ENCODE results near the gene KRTAP6-1.

Gene KRTAP6-1

GRCh38 chr21:30613836-30614235 lies at the start of gene KRTAP6-1:
Gene KRTAP6-1 (minus strand): TSS chr21:30613930. CDS start chr21:30613904, 26 bp downstream.
- no peak within 1 kb of the TSS for H3K9ac ChIP-seq (ENCODE audit: low read length)
- H3K27me3 ChIP-seq (ENCODE audit: control insufficient read depth, insufficient read depth, low read length) = no peaks in the 10 kb centered on the region
- no peak within 1 kb of the TSS for H3K27ac ChIP-seq (ENCODE audit: low read depth, low read length)
- H3K9me3 ChIP-seq (ENCODE audit: control insufficient read depth, insufficient read depth, low read depth, low read length) = peaks cover 2% of the 10 kb centered on the region; the same call in 1 of the 2 replicates
- H3K4me3 ChIP-seq (ENCODE audit: low read depth, low read length) = no peak within 1 kb of the TSS
- H3K4me1 ChIP-seq (ENCODE audit: control insufficient read depth, insufficient read depth, low read length) = no peaks in the 10 kb centered on the region
- no peaks in the 10 kb centered on the region for H3K36me3 ChIP-seq (ENCODE audit: control insufficient read depth, insufficient read depth, low read length)

DNA sequence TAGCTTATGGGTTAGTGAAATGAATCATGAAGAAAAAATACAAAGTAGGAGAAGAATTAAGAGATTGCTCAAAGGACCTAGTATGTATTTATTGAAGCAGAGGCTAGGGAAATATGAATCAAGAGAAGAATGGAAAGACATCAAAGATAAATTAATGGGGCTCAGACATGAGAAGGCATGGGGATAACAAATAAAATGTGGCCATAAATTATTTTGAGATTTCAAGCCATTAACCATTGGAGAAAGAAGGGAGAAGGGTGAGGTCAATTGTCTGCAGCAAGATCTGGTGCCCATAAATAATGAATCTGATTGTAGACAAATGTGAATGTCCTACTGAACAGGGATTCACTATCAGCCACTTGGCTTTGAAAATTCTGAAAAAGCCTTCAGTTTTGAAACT lies 39.2 kb upstream of the KRTAP6-1 start:
- Histone ChIP-seq H3K36me3 (ENCODE audit: control insufficient read depth, insufficient read depth, low read length) (no peaks in the 10 kb centered on the region), H3K9ac (ENCODE audit: low read length) (no peak overlapping the region), H3K27me3 (ENCODE audit: control insufficient read depth, insufficient read depth, low read length) (no peaks in the 10 kb centered on the region; the same call in 1 of the 2 replicates), H3K27ac (ENCODE audit: low read depth, low read length) (no peak overlapping the region), H3K4me3 (ENCODE audit: low read depth, low read length) (no peak overlapping the region), H3K4me1 (ENCODE audit: control insufficient read depth, insufficient read depth, low read length) (no peaks in the 10 kb centered on the region), H3K9me3 (ENCODE audit: control insufficient read depth, insufficient read depth, low read depth, low read length) (no peaks in the 10 kb centered on the region)

- no peaks in the 10 kb centered on the region for H3K4me1 ChIP-seq (ENCODE audit: control insufficient read depth, insufficient read depth, low read length)
- no peaks in the 10 kb centered on the region for H3K36me3 ChIP-seq (ENCODE audit: control insufficient read depth, insufficient read depth, low read length)
- no peak overlapping the region for H3K4me3 ChIP-seq (ENCODE audit: low read depth, low read length)
- H3K9me3 ChIP-seq (ENCODE audit: control insufficient read depth, insufficient read depth, low read depth, low read length) = no peaks in the 10 kb centered on the region
- no peaks in the 10 kb centered on the region; the same call in 1 of the 2 replicates for H3K27me3 ChIP-seq (ENCODE audit: control insufficient read depth, insufficient read depth, low read length)
- no peak overlapping the region for H3K9ac ChIP-seq (ENCODE audit: low read length)
- H3K27ac ChIP-seq (ENCODE audit: low read depth, low read length) = no peak overlapping the region
These were observed 33.2 kb upstream of the KRTAP6-1 start for GRCh38 chr21:30646904-30647414.

GRCh38 chr21:30642564-30642963 lies 28.8 kb upstream of the KRTAP6-1 start, which contains the start of gene KRTAP20-3:
Gene KRTAP20-3 (plus strand): TSS chr21:30642864.
- Histone ChIP-seq H3K27ac (ENCODE audit: low read depth, low read length) (no peak within 1 kb of the TSS), H3K27me3 (ENCODE audit: control insufficient read depth, insufficient read depth, low read length) (no peaks in the 10 kb centered on the region), H3K9ac (ENCODE audit: low read length) (no peak within 1 kb of the TSS), H3K36me3 (ENCODE audit: control insufficient read depth, insufficient read depth, low read length) (no peaks in the 10 kb centered on the region), H3K4me1 (ENCODE audit: control insufficient read depth, insufficient read depth, low read length) (no peaks in the 10 kb centered on the region), H3K9me3 (ENCODE audit: control insufficient read depth, insufficient read depth, low read depth, low read length) (no peaks in the 10 kb centered on the region; the same call in 1 of the 2 replicates), H3K4me3 (ENCODE audit: low read depth, low read length) (no peak within 1 kb of the TSS)

DNA sequence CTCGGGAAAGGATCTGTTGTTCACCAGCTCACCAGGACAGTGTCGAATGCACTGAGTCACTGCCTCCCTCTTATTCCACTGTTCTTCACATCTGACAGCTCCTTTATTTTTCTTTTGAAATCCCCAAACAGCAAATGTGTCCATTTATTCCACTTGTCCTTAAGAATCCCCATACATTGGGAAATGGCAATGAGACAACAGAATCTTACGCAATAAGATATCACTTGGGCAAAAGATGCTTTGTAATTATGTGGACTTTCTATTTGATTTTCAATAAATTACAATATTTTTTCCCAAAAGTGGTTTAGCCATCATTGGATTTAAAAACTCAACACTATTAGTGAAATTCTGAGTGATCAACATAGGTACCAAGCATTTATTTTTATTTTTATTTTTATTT lies 25.0 kb upstream of the KRTAP6-1 start:
- Histone ChIP-seq H3K4me3 (ENCODE audit: low read depth, low read length) (no peak overlapping the region), H3K27ac (ENCODE audit: low read depth, low read length) (no peak overlapping the region), H3K4me1 (ENCODE audit: control insufficient read depth, insufficient read depth, low read length) (no peaks in the 10 kb centered on the region), H3K27me3 (ENCODE audit: control insufficient read depth, insufficient read depth, low read length) (no peaks in the 10 kb centered on the region), H3K9ac (ENCODE audit: low read length) (no peak overlapping the region), H3K36me3 (ENCODE audit: control insufficient read depth, insufficient read depth, low read length) (no peaks in the 10 kb centered on the region), H3K9me3 (ENCODE audit: control insufficient read depth, insufficient read depth, low read depth, low read length) (no peaks in the 10 kb centered on the region; the same call in 1 of the 2 replicates)

GRCh38 chr21:30634906-30635305 lies 21.2 kb upstream of the KRTAP6-1 start, which contains the start of gene KRTAP20-2:
Gene KRTAP20-2 (plus strand): TSS chr21:30635206. CDS start chr21:30635264, 58 bp downstream.
- no peaks in the 10 kb centered on the region for H3K36me3 ChIP-seq (ENCODE audit: control insufficient read depth, insufficient read depth, low read length)
- H3K9ac ChIP-seq (ENCODE audit: low read length) = no peak within 1 kb of the TSS
- no peaks in the 10 kb centered on the region for H3K27me3 ChIP-seq (ENCODE audit: control insufficient read depth, insufficient read depth, low read length)
- H3K4me1 ChIP-seq (ENCODE audit: control insufficient read depth, insufficient read depth, low read length) = no peaks in the 10 kb centered on the region
- H3K9me3 ChIP-seq (ENCODE audit: control insufficient read depth, insufficient read depth, low read depth, low read length) = no peaks in the 10 kb centered on the region; the same call in 1 of the 2 replicates
- H3K27ac ChIP-seq (ENCODE audit: low read depth, low read length) = no peak within 1 kb of the TSS
- no peak within 1 kb of the TSS for H3K4me3 ChIP-seq (ENCODE audit: low read depth, low read length)

GRCh38 chr21:30629200-30629599 lies 15.5 kb upstream of the KRTAP6-1 start:
- H3K27me3 ChIP-seq (ENCODE audit: control insufficient read depth, insufficient read depth, low read length) = no peaks in the 10 kb centered on the region
- no peaks in the 10 kb centered on the region for H3K36me3 ChIP-seq (ENCODE audit: control insufficient read depth, insufficient read depth, low read length)
- H3K9ac ChIP-seq (ENCODE audit: low read length) = no peak overlapping the region
- peaks cover 3% of the 10 kb centered on the region; the same call in 1 of the 2 replicates for H3K4me1 ChIP-seq (ENCODE audit: control insufficient read depth, insufficient read depth, low read length)
- H3K4me3 ChIP-seq (ENCODE audit: low read depth, low read length) = no peak overlapping the region
- H3K27ac ChIP-seq (ENCODE audit: low read depth, low read length) = no peak overlapping the region
- H3K9me3 ChIP-seq (ENCODE audit: control insufficient read depth, insufficient read depth, low read depth, low read length) = peaks cover 7% of the 10 kb centered on the region

DNA sequence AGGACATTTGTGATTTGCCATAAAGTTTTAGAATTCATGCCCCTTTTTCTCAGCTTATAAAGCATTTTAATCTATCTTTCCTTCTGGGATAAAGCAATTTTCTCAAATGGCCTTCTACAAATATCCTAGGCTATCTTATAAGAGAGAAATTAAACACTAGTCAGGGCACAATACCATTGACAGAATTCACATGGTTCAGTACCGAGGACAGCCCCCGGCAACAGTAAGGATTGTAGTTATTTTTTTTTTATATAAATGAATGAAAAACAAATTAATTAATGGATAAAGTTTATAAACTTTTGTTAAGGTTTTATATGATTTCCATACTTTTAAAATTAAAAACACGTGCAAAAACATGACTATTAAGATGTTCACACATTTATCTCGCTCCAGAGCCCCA lies 14.4 kb upstream of the KRTAP6-1 start:
- Histone ChIP-seq H3K9me3 (ENCODE audit: control insufficient read depth, insufficient read depth, low read depth, low read length) (peaks cover 7% of the 10 kb centered on the region), H3K9ac (ENCODE audit: low read length) (no peak overlapping the region), H3K4me1 (ENCODE audit: control insufficient read depth, insufficient read depth, low read length) (peaks cover 3% of the 10 kb centered on the region; the same call in 1 of the 2 replicates), H3K36me3 (ENCODE audit: control insufficient read depth, insufficient read depth, low read length) (no peaks in the 10 kb centered on the region), H3K27ac (ENCODE audit: low read depth, low read length) (no peak overlapping the region), H3K27me3 (ENCODE audit: control insufficient read depth, insufficient read depth, low read length) (no peaks in the 10 kb centered on the region), H3K4me3 (ENCODE audit: low read depth, low read length) (no peak overlapping the region)

DNA sequence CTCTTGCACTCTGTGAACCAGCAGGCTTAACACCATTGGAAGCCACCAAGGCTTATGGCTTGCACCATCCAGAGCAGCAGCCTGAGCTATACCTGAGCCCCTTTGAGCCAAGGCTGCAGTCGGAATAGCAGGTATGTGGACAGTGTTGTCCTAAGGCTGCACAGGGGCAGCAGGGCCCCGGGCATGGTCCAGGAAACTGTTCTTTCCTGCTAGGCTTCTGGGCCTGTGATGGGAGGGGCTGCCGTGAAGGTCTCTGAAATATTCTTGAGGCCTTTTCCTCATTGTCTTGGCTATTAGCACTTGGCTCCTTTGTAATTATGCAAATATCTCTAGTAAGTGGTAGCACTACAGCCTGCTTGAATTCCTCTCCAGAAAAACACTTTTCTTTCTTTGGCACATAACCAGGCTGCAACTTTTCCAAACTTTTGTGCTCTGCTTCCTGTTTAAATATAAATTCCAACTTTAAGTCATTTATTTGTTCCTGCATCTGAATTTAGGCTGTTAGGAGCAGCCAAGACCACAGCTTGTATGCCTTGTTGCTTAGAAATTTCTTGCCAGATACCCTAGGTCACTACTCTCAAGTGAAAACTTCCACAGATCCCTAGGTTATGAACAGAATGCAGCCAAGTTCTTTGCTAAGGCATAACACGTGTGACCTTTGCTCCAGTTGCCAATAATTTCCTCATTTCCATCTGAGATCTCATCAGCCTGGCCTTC lies 11.9 kb upstream of the KRTAP6-1 start:
- H3K36me3 ChIP-seq (ENCODE audit: control insufficient read depth, insufficient read depth, low read length) = no peaks in the 10 kb centered on the region
- H3K4me3 ChIP-seq (ENCODE audit: low read depth, low read length) = no peak overlapping the region
- no peaks in the 10 kb centered on the region for H3K27me3 ChIP-seq (ENCODE audit: control insufficient read depth, insufficient read depth, low read length)
- no peak overlapping the region for H3K27ac ChIP-seq (ENCODE audit: low read depth, low read length)
- H3K9ac ChIP-seq (ENCODE audit: low read length) = no peak overlapping the region
- H3K9me3 ChIP-seq (ENCODE audit: control insufficient read depth, insufficient read depth, low read depth, low read length) = peaks cover 7% of the 10 kb centered on the region
- peaks cover 3% of the 10 kb centered on the region; the same call in 1 of the 2 replicates for H3K4me1 ChIP-seq (ENCODE audit: control insufficient read depth, insufficient read depth, low read length)

DNA sequence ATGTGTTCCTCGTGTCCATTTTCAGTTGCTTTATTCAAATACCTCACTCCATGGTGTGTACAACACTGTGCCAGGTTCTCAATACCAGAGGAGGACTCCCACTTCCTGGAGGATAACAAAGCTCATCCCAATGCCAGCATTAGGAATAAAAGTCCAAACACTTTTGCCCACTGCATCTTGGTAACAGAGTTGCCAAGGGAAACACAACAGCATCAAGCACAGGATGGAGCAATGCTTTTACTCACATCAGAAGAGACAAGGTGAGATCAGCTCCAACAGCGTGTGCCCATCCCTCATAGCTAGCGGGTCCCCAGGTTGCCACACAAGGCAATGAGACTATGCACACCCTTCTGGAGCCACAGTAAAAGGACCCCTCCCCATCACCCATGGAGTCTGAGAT lies 9.6 kb upstream of the KRTAP6-1 start:
- H3K27me3 ChIP-seq (ENCODE audit: control insufficient read depth, insufficient read depth, low read length) = no peaks in the 10 kb centered on the region
- no peaks in the 10 kb centered on the region for H3K36me3 ChIP-seq (ENCODE audit: control insufficient read depth, insufficient read depth, low read length)
- H3K9ac ChIP-seq (ENCODE audit: low read length) = no peak overlapping the region
- peaks cover 7% of the 10 kb centered on the region for H3K9me3 ChIP-seq (ENCODE audit: control insufficient read depth, insufficient read depth, low read depth, low read length)
- no peak overlapping the region for H3K27ac ChIP-seq (ENCODE audit: low read depth, low read length)
- no peak overlapping the region for H3K4me3 ChIP-seq (ENCODE audit: low read depth, low read length)
- H3K4me1 ChIP-seq (ENCODE audit: control insufficient read depth, insufficient read depth, low read length) = peaks cover 3% of the 10 kb centered on the region; the same call in 1 of the 2 replicates

DNA sequence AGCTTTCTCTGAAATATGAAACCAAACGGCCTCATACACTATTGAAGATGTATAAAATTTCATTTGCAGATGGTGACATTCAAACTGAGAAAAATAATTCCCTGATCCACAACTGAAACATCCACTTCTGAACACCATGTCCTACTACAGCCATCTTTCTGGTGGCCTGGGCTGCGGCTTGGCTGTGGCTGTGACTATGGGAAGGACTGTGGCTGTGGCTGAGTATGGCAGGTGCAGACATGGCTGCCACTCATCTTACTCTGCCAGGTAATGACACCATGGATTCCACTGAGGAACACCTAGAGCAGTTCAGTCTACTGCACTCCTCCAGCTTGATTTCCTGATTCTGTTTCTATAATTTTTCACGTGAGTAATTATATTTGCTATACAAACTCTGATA lies 6.8 kb upstream of the KRTAP6-1 start, which contains the start of gene KRTAP20-4:
KRTAP20-4 (plus strand) TSS at position 106 of the 400 bp plus-strand sequence.
- Histone ChIP-seq H3K9ac (ENCODE audit: low read length) (no peak within 1 kb of the TSS), H3K27ac (ENCODE audit: low read depth, low read length) (no peak within 1 kb of the TSS)

More for the DNA sequence above, 6.8 kb upstream of the KRTAP6-1 start, which contains the start of gene KRTAP20-4:
- H3K4me3 ChIP-seq (ENCODE audit: low read depth, low read length) = no peak within 1 kb of the TSS
- H3K36me3 ChIP-seq (ENCODE audit: control insufficient read depth, insufficient read depth, low read length) = no peaks in the 10 kb centered on the region
- H3K9me3 ChIP-seq (ENCODE audit: control insufficient read depth, insufficient read depth, low read depth, low read length) = peaks cover 7% of the 10 kb centered on the region
- H3K27me3 ChIP-seq (ENCODE audit: control insufficient read depth, insufficient read depth, low read length) = no peaks in the 10 kb centered on the region
- H3K4me1 ChIP-seq (ENCODE audit: control insufficient read depth, insufficient read depth, low read length) = peaks cover 3% of the 10 kb centered on the region; the same call in 1 of the 2 replicates

Data from HUES6 (cell line).